A549 (cell line): ENCODE measurements around the gene MEGF8.

ENCODE experiments used
- EHMT2 ChIP-seq: fragments of 200-600 bp; sonication (generic); IDR thresholded peaks from 2 replicates; pipeline ENCODE4 v1.6.1; 2016; ENCODE audit warnings: antibody characterized with exemption, low read depth, mild to moderate bottlenecking, moderate library complexity
- EP300 ChIP-seq, 2 experiments: fragments of >200 bp; sonication (Bioruptor Twin); formaldehyde crosslinking; IDR thresholded peaks; 2 replicates in 1 of 2; 3 replicates in 1 of 2; pipeline ENCODE4 v1.6.1; 2016 to 2017
- HES2 ChIP-seq: fragments of >200 bp; sonication (Bioruptor Twin); formaldehyde crosslinking; IDR thresholded peaks from 2 replicates; pipeline ENCODE4 v1.6.1; 2016
- KDM1A ChIP-seq: fragments of 200-600 bp; sonication (generic); IDR thresholded peaks from 2 replicates; pipeline ENCODE4 v1.6.1; 2016; ENCODE audit warnings: low read depth, mild to moderate bottlenecking
- KDM5A ChIP-seq: fragments of 200-600 bp; sonication (generic); IDR thresholded peaks from 2 replicates; pipeline ENCODE4 v1.6.1; 2016; ENCODE audit warnings: antibody characterized with exemption, mild to moderate bottlenecking
- POLR2A ChIP-seq: IDR thresholded peaks from 2 replicates; pipeline ENCODE4 v1.6.1; 2012; ENCODE audit warnings: mild to moderate bottlenecking, low read length
- RAD21 ChIP-seq, 2 experiments: fragments of >200 bp in 1 of 2; sonication (Bioruptor Twin) in 1 of 2; formaldehyde crosslinking in 1 of 2; IDR thresholded peaks in 1 of 2; conservative IDR thresholded peaks in 1 of 2; 2 replicates in 1 of 2; 3 replicates in 1 of 2; pipeline ENCODE4 v1.6.1; 2012 to 2018; ENCODE audit warnings: inconsistent platforms in 1 of 2
- RFX5 ChIP-seq: fragments of 450-650 bp; IDR thresholded peaks from 2 replicates; pipeline ENCODE4 v1.7.1; 2014; ENCODE audit warnings: antibody characterized with exemption, mild to moderate bottlenecking, moderate library complexity
- SMC3 ChIP-seq: fragments of >200 bp; sonication (Bioruptor Twin); formaldehyde crosslinking; IDR thresholded peaks from 3 replicates; pipeline ENCODE4 v1.6.1; 2018; ENCODE audit warnings: inconsistent platforms
- TF ChIP-seq, protein P1 (sequence below): fragments of >200 bp; sonication (Bioruptor Twin); formaldehyde crosslinking; IDR thresholded peaks from 3 replicates; pipeline ENCODE4 v1.5.1; 2016

DNA sequence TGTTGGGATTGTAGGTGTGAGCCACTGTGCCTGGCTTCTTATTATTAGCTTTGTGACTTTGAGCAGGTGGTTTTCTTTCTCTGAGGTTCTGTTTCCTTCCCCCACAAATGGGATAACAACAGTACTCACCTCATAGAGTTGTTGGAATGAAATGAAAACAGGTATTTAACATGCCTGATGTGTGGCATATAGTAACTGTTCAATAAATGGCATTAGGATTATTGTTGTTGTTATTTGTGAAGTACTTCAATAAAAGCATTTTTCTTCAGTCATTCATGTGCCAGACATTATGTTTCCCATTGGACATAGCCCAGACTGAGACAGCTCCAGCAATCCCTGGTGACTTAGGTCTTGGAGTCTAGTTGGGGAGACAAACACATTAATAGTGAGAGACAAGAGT lies 1.5 kb downstream of the MEGF8 start:
- no peak for TF ChIP-seq HES2
- TF ChIP-seq RAD21 (conservative IDR thresholded peaks at IDR 0.05 in 1 of 2, IDR thresholded peaks at IDR 0.05 in 1 of 2), result no peak
- no peak for TF ChIP-seq KDM5A
- no peak for TF ChIP-seq EP300 (IDR thresholded peaks at IDR 0.05)
- TF ChIP-seq, protein P1, sequence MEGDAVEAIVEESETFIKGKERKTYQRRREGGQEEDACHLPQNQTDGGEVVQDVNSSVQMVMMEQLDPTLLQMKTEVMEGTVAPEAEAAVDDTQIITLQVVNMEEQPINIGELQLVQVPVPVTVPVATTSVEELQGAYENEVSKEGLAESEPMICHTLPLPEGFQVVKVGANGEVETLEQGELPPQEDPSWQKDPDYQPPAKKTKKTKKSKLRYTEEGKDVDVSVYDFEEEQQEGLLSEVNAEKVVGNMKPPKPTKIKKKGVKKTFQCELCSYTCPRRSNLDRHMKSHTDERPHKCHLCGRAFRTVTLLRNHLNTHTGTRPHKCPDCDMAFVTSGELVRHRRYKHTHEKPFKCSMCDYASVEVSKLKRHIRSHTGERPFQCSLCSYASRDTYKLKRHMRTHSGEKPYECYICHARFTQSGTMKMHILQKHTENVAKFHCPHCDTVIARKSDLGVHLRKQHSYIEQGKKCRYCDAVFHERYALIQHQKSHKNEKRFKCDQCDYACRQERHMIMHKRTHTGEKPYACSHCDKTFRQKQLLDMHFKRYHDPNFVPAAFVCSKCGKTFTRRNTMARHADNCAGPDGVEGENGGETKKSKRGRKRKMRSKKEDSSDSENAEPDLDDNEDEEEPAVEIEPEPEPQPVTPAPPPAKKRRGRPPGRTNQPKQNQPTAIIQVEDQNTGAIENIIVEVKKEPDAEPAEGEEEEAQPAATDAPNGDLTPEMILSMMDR, result no peak
- no peak for TF ChIP-seq EHMT2
- no peak for TF ChIP-seq KDM1A
- no peak for TF ChIP-seq RFX5
- no peak for TF ChIP-seq SMC3
- no peak for TF ChIP-seq POLR2A
